Measurements from ENCODE around the gene CCDC201.
"Not testable (repeated sequence)": the region's sequence is repeated elsewhere in the genome, so short reads cannot be mapped to it uniquely, and the experiment has no call there.

The CCDC201 gene

GRCh38 chr7:45829846-45830245 is 43.0 kb downstream of the CCDC201 start:
- not testable (repeated sequence) for FAIRE-seq; DNase-seq (ENCODE audit: extremely low spot score, insufficient read length, low read depth)

- not testable (repeated sequence) for FAIRE-seq
These were observed 45.2 kb downstream of the CCDC201 start for GRCh38 chr7:45827731-45828130.

GRCh38 chr7:45826550-45826949 is 46.3 kb downstream of the CCDC201 start:
- FAIRE-seq; DNase-seq (ENCODE audit: extremely low spot score, insufficient read length, low read depth): not testable (repeated sequence)

More at GRCh38 chr7:45827731-45828130, 45.2 kb downstream of the CCDC201 start:
- DNase-seq (ENCODE audit: extremely low spot score, insufficient read length, low read depth), result not testable (repeated sequence)

- not testable (repeated sequence) for FAIRE-seq
These were observed 54.1 kb downstream of the CCDC201 start for GRCh38 chr7:45818763-45819162.

GRCh38 chr7:45817913-45818312 is 55.0 kb downstream of the CCDC201 start:
- DNase-seq (ENCODE audit: extremely low spot score, insufficient read length, low read depth); FAIRE-seq: not testable (repeated sequence)

More at GRCh38 chr7:45818763-45819162, 54.1 kb downstream of the CCDC201 start:
- not testable (repeated sequence) for DNase-seq (ENCODE audit: extremely low spot score, insufficient read length, low read depth)

DNA sequence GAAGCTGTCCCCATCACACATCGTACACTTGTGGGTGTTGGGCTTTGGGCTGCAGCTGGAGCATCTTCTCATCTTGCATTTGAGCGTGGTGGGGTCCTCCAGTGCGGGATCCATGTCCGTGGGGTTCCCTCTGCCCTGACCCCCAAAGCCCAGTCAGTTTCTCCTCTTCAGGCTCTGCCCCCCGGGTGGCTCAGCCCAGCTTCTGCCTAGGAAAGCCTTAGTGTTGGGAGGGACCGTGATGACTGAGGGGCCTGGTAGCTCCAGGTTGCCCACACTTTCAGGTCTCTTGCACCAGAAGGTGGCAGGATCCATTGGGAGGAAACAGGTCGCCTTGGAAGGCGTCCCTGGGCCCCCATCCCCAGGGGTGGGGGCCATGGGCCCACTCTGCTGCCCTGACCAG is 55.9 kb downstream of the CCDC201 start:
- not testable (repeated sequence) for FAIRE-seq; DNase-seq (ENCODE audit: extremely low spot score, insufficient read length, low read depth)

GRCh38 chr7:45814216-45815118 is 58.4 kb downstream of the CCDC201 start:
- DNase-seq (ENCODE audit: extremely low spot score, insufficient read length, low read depth); FAIRE-seq: not testable (repeated sequence)

DNA sequence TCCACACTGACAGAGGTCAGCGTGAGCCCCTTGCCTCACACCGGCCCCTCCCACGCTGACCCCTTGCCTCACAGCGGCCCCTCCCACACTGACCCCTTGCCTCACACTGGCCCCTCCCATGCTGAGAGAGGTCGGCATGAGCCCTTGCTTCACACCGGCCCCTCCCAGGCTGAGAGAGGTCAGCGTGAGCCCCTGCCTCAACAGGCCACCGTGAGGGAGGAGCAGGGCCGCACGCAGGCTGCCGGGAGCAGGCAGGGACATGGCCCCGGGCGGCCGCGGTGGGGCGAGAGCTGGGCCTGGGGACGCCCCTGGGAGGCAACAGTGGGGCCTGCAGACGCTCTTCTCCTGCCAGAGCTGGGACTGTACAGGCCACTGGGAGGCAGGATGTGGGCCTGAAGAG is 59.1 kb downstream of the CCDC201 start:
- not testable (repeated sequence) for DNase-seq (ENCODE audit: extremely low spot score, insufficient read length, low read depth); FAIRE-seq

DNA sequence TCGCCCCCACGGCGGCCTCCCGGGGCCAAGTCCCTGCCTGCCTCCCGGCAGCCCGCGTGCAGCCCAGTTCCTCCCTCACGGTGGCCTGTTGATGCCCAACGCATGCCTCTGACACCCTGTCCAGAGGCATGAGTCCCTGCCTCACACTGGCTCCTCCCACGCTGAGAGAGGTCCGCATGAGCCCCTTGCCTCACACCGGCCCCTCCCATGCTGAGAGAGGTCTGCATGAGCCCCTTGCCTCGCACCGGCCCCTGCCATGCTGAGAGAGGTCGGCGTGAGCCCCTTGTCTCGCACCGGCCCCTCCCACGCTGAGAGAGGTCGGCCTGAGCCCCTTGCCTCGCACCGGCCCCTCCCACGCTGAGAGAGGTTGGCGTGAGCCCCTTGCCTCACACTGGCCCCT is 59.9 kb downstream of the CCDC201 start:
- no peak for DNase-seq (ENCODE audit: extremely low spot score, insufficient read length, low read depth)
- no peak for FAIRE-seq

DNA sequence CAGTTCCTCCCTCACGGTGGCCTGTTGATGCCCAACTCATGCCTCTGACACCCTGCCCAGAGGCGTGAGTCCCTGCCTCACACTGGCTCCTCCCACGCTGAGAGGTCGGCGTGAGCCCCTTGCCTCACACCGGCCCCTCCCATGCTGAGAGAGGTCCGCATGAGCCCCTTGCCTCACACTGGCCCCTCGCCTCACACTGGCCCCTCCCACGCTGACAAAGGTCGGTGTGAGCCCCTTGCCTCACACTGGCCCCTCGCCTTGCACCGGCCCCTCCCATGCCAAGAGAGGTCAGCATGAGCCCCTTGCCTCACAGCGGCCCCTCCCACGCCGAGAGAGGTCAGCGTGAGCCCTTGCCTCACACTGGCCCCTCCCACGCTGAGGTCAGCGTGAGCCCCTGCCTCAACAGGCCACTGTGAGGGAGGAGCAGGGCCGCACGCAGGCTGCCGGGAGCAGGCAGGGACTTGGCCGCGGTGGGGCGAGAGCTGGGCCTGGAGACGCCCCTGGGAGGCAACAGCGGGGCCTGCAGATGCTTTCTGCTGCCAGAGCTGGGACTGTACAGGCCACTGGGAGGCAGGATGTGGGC is 61.1 kb downstream of the CCDC201 start:
- not testable (repeated sequence) for DNase-seq (ENCODE audit: extremely low spot score, insufficient read length, low read depth); FAIRE-seq

- FAIRE-seq; DNase-seq (ENCODE audit: extremely low spot score, insufficient read length, low read depth): not testable (repeated sequence)
These were observed 62.4 kb downstream of the CCDC201 start for GRCh38 chr7:45810451-45811005.
